BJ (cell line): ENCODE results near the gene RERE. TPM values are rescaled to one million over a fixed set of nuclear protein-coding genes. Genes with fewer than 3 reads are reported as not detected.

Experiments
- CTCF ChIA-PET: fragments of 350-600 bp; formaldehyde crosslinking; extraction: SDS; loops from one replicate; lab custom pipeline; 2021; ENCODE audit warnings: antibody characterized with exemption, inconsistent platforms; lab: Yijun Ruan, JAX
- POLR2A ChIA-PET: fragments of 300-600 bp; sonication (Branson Sonifier 250); formaldehyde crosslinking; extraction: SDS; loops from one replicate; lab custom pipeline; 2021; ENCODE audit warnings: antibody characterized with exemption; lab: Charles Lee
- DNase-seq: peaks from one replicate; pipeline ENCODE4 v3.0.0-alpha.2; 2011; ENCODE audit warnings: low read depth
- H3K27me3 ChIP-seq: 2 replicates; pipeline ENCODE4 v1.6.0; 2011; ENCODE audit warnings: low read length; ENCODE audit not compliant: control insufficient read depth, insufficient read depth
- H3K36me3 ChIP-seq: 2 replicates; pipeline ENCODE4 v1.5.1; 2011; ENCODE audit warnings: low read length; ENCODE audit not compliant: control insufficient read depth, insufficient read depth
- H3K4me3 ChIP-seq: 2 replicates; pipeline ENCODE4 v1.5.1; 2011; ENCODE audit warnings: low read depth, mild to moderate bottlenecking, control low read depth, low read length
- polyA plus RNA-seq: library from polyadenylated mRNA; depleted of rRNA; stranded (reverse); fragments of >200 nt; gene quantifications from 2 replicates; pipeline ENCODE4 v1.2.3, GENCODE V29; 2011
- TF ChIP-seq, protein P1 (sequence below): IDR thresholded peaks from 2 replicates; pipeline ENCODE4 v1.5.1; 2011; ENCODE audit warnings: low read depth, mild to moderate bottlenecking, control low read depth, inconsistent platforms, low read length, moderate library complexity; ENCODE audit not compliant: insufficient read depth

The RERE gene
- polyA plus RNA-seq, 1 experiment: 3.8 TPM

DNA sequence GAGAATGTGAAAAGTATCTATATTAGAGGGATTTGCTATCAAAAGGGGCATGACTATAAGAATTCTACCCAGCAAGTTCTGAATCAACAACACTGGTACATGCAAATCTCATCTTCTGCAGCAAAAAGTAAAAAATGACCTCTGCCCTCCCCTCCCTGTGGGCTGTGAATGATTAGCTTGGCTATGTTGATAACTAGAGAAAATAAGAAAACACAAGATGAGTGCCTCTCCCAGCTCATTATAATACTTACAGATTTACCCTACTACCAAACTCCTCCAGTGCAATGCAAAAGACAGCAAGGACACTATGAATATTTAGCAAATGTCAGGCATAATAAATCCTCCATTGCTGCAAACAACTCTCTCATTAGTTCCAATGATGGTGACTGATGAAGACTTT, 397.1 kb downstream of the RERE start:
- CTCF ChIA-PET: interaction anchor here (1.5 to 2.0 kb wide), 3 partner anchors 11 to 21 kb away, joined by 5 to 6 read pairs (median 5); no protein-coding TSS in a partner anchor
- no peak for DNase-seq
- TF ChIP-seq, protein P1, sequence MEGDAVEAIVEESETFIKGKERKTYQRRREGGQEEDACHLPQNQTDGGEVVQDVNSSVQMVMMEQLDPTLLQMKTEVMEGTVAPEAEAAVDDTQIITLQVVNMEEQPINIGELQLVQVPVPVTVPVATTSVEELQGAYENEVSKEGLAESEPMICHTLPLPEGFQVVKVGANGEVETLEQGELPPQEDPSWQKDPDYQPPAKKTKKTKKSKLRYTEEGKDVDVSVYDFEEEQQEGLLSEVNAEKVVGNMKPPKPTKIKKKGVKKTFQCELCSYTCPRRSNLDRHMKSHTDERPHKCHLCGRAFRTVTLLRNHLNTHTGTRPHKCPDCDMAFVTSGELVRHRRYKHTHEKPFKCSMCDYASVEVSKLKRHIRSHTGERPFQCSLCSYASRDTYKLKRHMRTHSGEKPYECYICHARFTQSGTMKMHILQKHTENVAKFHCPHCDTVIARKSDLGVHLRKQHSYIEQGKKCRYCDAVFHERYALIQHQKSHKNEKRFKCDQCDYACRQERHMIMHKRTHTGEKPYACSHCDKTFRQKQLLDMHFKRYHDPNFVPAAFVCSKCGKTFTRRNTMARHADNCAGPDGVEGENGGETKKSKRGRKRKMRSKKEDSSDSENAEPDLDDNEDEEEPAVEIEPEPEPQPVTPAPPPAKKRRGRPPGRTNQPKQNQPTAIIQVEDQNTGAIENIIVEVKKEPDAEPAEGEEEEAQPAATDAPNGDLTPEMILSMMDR: no peak
- Histone ChIP-seq H3K36me3 (peaks cover 4% of the 10 kb centered on the region; the same call in 1 of the 2 replicates), H3K4me3 (no peak overlapping the region; the same call in 1 of the 2 replicates), H3K27me3 (no peaks in the 10 kb centered on the region)
- POLR2A ChIA-PET: interaction anchor here (0.6 kb wide), 2 partner anchors 104 to 248 kb away, joined by 5 to 9 read pairs; no protein-coding TSS in a partner anchor

DNA sequence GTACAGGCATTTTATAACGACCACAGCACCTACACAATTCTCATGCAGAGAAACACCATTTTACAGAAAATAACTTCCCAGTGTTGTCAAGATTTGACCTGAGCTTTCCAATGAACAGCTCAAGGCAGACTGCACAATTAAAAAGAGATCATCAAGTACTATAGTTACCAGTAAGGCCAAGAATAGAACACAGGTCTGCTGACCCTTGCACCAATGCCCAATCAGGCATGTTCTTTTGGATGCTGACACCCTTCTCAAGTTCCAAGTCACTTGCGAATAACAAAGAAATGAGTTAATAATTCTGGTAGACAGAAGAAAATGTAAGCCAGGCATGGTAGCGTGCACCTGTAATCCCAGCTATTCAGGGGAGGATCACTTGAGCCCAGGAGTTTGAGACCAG, 397.6 kb downstream of the RERE start:
- H3K36me3 ChIP-seq: peaks cover 4% of the 10 kb centered on the region; the same call in 1 of the 2 replicates
- TF ChIP-seq, protein P1: no peak
- POLR2A ChIA-PET: no interaction called here
- H3K4me3 ChIP-seq: no peak overlapping the region
- CTCF ChIA-PET: interaction anchor here (0.6 to 2.0 kb wide), 4 partner anchors 10 to 29 kb away, joined by 3 to 5 read pairs (median 4); no protein-coding TSS in a partner anchor
- no peaks in the 10 kb centered on the region for H3K27me3 ChIP-seq
- no peak for DNase-seq

DNA sequence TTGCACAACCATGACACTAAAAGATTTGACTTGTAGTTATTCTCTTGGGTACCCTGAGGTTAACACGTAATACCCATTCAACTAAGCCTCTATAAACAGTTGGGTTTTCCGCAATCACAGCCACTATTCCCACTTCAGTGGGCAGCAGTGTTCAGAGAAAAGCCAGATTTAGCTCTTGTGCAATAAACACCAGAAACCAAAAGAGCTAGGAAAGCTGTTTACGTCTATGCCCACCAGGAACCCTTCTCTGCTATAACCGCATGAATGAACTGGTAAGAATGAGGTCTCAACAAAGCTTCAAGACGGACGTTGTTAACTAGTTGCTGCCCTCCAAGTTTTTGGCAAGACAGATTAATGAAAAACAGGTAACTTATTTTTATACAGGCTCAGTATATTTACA, 398.3 kb downstream of the RERE start:
- H3K36me3 ChIP-seq: peaks cover 4% of the 10 kb centered on the region; the same call in 1 of the 2 replicates
- CTCF ChIA-PET: interaction anchor here (0.7 to 2.0 kb wide), 4 partner anchors 9 to 11 kb away, joined by 3 to 5 read pairs (median 4); no protein-coding TSS in a partner anchor
- DNase-seq: no peak

DNA sequence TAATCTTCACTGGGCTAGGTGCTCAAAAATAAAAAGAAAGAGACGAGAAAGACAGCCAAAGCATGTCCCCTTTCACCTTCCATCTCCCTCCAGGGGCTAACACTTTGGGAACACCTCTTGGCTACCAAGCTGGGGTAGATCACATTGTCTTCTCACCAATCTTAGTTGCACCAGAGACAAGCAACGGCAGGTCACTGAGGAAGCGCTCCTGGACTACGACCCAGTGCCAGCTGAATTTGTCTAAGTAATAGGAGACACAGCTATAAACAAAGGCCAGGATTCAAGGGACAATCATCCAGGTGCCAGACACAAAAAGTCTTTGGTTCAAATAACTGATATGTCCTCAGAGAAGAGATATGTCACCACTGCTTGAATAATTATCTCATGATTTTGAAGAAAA, 399.1 kb downstream of the RERE start:
- Histone ChIP-seq H3K36me3 (peaks cover 5% of the 10 kb centered on the region), H3K27me3 (no peaks in the 10 kb centered on the region), H3K4me3 (no peak overlapping the region)
- ChIA-PET POLR2A (no interaction called here), CTCF (no interaction called here)
- no peak for DNase-seq
- TF ChIP-seq, protein P1: no peak

More for the DNA sequence above, 398.3 kb downstream of the RERE start:
- Histone ChIP-seq H3K27me3 (no peaks in the 10 kb centered on the region), H3K4me3 (no peak overlapping the region)
- TF ChIP-seq, protein P1: no peak
- POLR2A ChIA-PET: interaction anchor here (0.6 kb wide), 1 partner anchor 9 kb away, joined by 8 read pairs; no protein-coding TSS in a partner anchor

DNA sequence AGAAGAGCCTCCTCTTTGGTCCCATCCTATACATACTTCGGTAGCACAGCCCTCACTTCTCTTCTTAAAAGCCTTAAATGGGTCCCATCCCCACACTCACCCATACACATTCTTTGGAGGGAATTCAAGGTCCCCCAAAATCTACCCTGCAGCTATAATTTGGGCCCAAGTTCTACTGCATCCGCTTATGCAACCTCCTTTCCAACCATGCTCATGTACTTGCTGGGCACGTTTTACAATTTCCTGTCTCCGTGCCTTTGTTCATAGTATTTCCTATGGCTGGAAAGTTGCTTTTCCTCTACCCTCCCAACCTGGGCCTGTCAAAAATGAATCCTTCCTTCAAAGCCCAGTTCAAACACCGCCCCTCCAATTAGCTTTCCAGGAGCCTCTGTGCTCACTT, 399.8 kb downstream of the RERE start:
- POLR2A ChIA-PET: interaction anchor here (0.6 kb wide), 1 partner anchor 251 kb away, joined by 26 read pairs; no protein-coding TSS in a partner anchor
- DNase-seq: no peak
- Histone ChIP-seq H3K4me3 (no peak overlapping the region), H3K27me3 (no peaks in the 10 kb centered on the region), H3K36me3 (peaks cover 5% of the 10 kb centered on the region)
- TF ChIP-seq, protein P1: no peak
- CTCF ChIA-PET: no interaction called here
